ENCODE data around the gene KHK.
"Not testable (repeated sequence)": the region's sequence is repeated elsewhere in the genome, so short reads cannot be mapped to it uniquely, and the experiment has no call there.

KHK gene

GRCh38 chr2:27060323-27060722 is 26.2 kb upstream of the KHK start:
- DNase-seq = no peak

DNA sequence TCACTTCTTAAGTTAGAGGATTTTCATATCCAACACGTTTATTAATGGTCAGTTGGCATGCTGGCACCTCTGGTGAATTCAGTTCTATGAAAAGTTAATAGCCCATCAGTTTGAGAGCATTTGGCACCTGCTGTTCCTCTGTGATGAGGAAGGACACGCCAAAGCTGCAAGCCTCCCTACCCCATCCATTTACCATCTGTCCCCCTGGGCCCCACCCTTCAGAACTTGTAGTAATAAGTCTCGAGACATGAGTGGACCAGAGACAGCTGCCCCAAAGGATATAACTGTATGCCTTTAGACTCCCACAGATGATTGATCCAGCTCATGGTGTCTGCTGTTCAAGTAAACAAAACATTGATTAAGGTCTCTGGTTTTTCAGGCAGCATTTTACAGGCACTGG is 21.4 kb upstream of the KHK start:
- DNase-seq = no peak

- DNase-seq = no peak
Measured at GRCh38 chr2:27067385-27067784, 19.2 kb upstream of the KHK start.

GRCh38 chr2:27069436-27069835 is 17.1 kb upstream of the KHK start:
- DNase-seq = no peak

- DNase-seq = no peak
Measured at GRCh38 chr2:27069961-27070618, 16.5 kb upstream of the KHK start.

- DNase-seq = no peak
Measured at GRCh38 chr2:27070653-27071276, 15.8 kb upstream of the KHK start.

GRCh38 chr2:27071277-27071989 is 15.1 kb upstream of the KHK start, which contains the start of gene OST4:
TSS of gene OST4 (minus strand) at chr2:27071654.
- peak; percentile 95 for DNase-seq

- DNase-seq = no peak
Measured at GRCh38 chr2:27071990-27072830, 14.4 kb upstream of the KHK start.

DNA sequence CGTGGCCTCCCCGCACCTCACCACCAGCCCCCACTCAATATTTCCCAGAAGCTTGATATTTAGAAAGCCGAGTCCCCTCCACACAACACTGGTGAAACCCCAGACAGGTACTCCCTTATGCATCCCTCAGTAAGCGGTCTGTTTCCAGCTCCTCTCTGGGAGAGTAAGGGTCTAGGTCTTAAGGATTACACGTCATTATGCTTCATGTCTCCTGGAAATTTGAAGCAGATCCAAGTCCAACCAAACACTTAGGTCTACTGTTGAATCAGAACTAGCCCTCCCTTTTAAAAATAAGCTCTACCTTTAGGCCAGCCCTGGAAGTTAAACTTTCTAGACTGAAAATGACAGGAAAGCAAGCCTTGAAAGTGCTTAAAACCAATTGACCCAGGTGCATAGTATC is 13.7 kb upstream of the KHK start:
- no peak for DNase-seq

DNA sequence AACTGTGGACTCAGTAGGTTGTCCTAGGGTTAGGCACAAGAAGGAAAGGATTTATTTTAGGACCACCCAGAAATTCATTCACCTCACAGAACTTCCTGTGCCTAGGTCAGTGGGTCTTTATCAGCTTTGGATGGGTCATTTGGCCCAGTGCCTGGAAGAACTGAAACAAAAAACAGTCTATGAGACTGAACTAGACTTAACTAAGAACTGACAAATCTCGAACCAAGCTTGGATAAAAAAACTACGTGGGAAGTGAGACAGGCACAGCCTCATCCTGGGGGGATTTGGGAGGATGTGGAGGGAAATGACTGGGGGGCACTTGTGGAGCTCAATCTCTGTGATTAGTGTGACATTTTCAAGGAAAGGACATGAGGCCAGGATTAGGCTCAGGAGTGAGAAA is 12.8 kb upstream of the KHK start:
- DNase-seq = no peak

- DNase-seq = no peak
Measured at GRCh38 chr2:27074738-27075565, 11.6 kb upstream of the KHK start.

- not testable (repeated sequence) for DNase-seq
Measured at GRCh38 chr2:27075566-27075871, 11.1 kb upstream of the KHK start.

DNA sequence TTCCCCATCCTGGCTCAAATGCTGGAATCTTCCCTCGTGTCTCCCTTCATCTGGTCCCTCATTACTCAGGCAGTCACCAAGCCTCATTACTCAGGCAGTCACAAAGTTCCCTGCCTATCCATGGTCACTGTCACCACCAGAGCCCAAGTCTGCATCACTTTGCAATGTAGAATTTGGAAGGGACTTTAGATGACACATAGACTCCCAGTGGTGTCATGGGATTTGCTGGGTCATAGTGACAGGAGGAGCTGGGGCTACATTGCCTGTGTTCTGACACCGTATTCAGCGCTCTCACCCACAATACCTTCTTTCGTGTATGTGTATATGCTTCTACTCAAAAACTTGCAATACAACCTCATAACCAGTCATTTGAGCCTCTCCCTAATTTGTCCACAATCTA is 10.2 kb upstream of the KHK start:
- DNase-seq = no peak

- DNase-seq = no peak
Measured at GRCh38 chr2:27077231-27077630, 9.3 kb upstream of the KHK start.

DNA sequence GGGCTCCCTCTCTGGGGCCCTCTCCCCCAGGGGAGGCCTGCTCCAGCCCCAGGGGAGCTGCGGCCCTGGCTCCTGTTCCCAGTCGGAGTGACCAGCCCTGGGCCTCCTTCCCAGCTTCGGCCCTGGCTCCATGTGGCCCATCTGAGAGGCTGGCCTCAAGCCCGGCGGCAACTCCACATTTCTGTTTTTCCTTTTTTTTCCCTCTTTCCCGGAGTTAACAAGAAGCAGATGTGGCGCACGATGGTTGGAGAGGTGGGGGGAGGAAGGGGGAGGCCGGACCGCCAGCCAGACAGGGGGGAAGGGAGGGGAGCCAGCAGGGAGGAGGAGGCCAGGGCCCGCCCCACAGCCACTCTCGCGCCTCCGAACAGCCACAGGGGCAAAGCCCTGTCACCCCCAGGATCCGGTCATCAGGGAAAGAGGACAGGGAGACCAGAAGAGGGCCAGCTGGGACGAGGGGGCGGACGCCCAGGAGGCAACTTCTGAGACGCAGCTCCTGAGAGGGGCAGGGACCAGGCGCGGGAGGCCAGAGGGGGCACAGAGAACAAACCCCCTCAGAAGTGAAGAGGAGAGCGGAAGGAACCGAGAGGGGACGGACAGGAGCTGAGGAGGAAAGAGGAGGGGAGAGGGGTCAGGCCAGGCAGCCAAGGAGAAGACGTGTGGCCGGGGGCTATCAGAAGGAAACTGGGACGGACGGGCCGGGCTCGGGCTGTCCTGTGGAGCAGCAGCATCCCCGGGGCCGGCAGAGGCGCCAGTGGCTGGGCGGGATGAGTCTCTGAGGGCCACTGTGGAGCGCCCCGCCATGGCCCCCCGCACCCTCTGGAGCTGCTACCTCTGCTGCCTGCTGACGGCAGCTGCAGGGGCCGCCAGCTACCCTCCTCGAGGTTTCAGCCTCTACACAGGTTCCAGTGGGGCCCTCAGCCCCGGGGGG is 8.0 kb upstream of the KHK start, which contains the start of gene EMILIN1:
EMILIN1 (plus strand) TSS at position 349 of the 928 bp plus-strand sequence; CDS start at position 800, 451 bp downstream.
- peak; percentile 91 for DNase-seq

GRCh38 chr2:27079233-27080139 is 7.1 kb upstream of the KHK start:
- no peak for DNase-seq

DNA sequence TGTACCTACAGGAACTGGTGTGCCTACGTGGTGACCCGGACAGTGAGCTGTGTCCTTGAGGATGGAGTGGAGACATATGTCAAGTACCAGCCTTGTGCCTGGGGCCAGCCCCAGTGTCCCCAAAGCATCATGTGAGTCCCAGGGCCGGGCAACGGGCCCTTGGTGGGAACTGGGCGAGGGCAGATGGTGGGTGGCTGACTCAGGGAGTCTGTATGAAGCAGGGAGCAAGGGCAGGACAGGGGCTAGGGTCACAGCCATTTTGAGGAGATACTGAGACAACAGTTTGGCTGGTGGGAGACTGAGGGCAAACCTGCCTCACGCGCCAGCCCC is 6.5 kb upstream of the KHK start:
- no peak for DNase-seq

GRCh38 chr2:27080603-27080936 is 6.0 kb upstream of the KHK start:
- no peak for DNase-seq

- no peak for DNase-seq
Measured at GRCh38 chr2:27081984-27082772, 4.4 kb upstream of the KHK start.

Measured in amniotic stem cell (primary cell).